ENCODE data around the gene BMAL1.

BMAL1 gene

GRCh38 chr11:13318498-13319295 lies 41.1 kb downstream of the BMAL1 start:
- no peak for DNase-seq

- no peak for DNase-seq
Observed at GRCh38 chr11:13320688-13321087, 43.1 kb downstream of the BMAL1 start.

GRCh38 chr11:13321431-13321830 lies 43.8 kb downstream of the BMAL1 start:
- DNase-seq = no peak

GRCh38 chr11:13324141-13324540 lies 46.6 kb downstream of the BMAL1 start:
- no peak for DNase-seq

GRCh38 chr11:13324709-13325108 lies 47.1 kb downstream of the BMAL1 start:
- DNase-seq = no peak

GRCh38 chr11:13327421-13327820 lies 49.8 kb downstream of the BMAL1 start:
- no peak for DNase-seq

- DNase-seq = no peak
Observed at GRCh38 chr11:13328286-13328685, 50.7 kb downstream of the BMAL1 start.

- DNase-seq = no peak
Observed at GRCh38 chr11:13329670-13330356, 52.2 kb downstream of the BMAL1 start.

GRCh38 chr11:13332124-13332523 lies 54.5 kb downstream of the BMAL1 start:
- DNase-seq = no peak

GRCh38 chr11:13333456-13333957 lies 55.9 kb downstream of the BMAL1 start:
- no peak for DNase-seq

GRCh38 chr11:13334034-13334786 lies 56.6 kb downstream of the BMAL1 start:
- DNase-seq = no peak

- DNase-seq = peak; percentile 58
Observed at GRCh38 chr11:13335319-13335718, 57.7 kb downstream of the BMAL1 start.

- no peak for DNase-seq
Observed at GRCh38 chr11:13336246-13336878, 58.8 kb downstream of the BMAL1 start.

GRCh38 chr11:13338019-13338426 lies 60.4 kb downstream of the BMAL1 start:
- no peak for DNase-seq

- DNase-seq = no peak
Observed at GRCh38 chr11:13338427-13339069, 61.0 kb downstream of the BMAL1 start.

- no peak for DNase-seq
Observed at GRCh38 chr11:13339195-13340153, 61.9 kb downstream of the BMAL1 start.

GRCh38 chr11:13341026-13341425 lies 63.4 kb downstream of the BMAL1 start:
- no peak for DNase-seq

- DNase-seq = no peak
Observed at GRCh38 chr11:13343067-13343466, 65.5 kb downstream of the BMAL1 start.

- DNase-seq = peak; percentile 67
Observed at GRCh38 chr11:13343931-13344717, 66.5 kb downstream of the BMAL1 start.

GRCh38 chr11:13344818-13345217 lies 67.2 kb downstream of the BMAL1 start:
- DNase-seq = no peak
